ENCODE data around the gene ACSS1.
A peak's percentile ranks its signal among the peaks of the same experiment; 100 is the strongest.

ACSS1 gene

GRCh38 chr20:24992487-24993205 lies 65.3 kb downstream of the ACSS1 start, which contains the start of gene APMAP:
APMAP (minus strand) TSS chr20:24992751; CDS start chr20:24992688, 63 bp downstream.
- peak; percentile 92 to 95 for DNase-seq

- no peak for DNase-seq
Measured at GRCh38 chr20:24991897-24992486, 65.9 kb downstream of the ACSS1 start.

GRCh38 chr20:24990810-24991252 lies 67.1 kb downstream of the ACSS1 start:
- DNase-seq = no peak

GRCh38 chr20:24989162-24989561 lies 68.8 kb downstream of the ACSS1 start:
- no peak for DNase-seq

GRCh38 chr20:24987873-24988835 lies 69.8 kb downstream of the ACSS1 start:
- DNase-seq = no peak

GRCh38 chr20:24987244-24987643 lies 70.7 kb downstream of the ACSS1 start:
- no peak for DNase-seq

GRCh38 chr20:24986436-24987015 lies 71.4 kb downstream of the ACSS1 start:
- DNase-seq = no peak

- DNase-seq = no peak
Measured at GRCh38 chr20:24985802-24986201, 72.1 kb downstream of the ACSS1 start.

GRCh38 chr20:24984961-24985640 lies 72.8 kb downstream of the ACSS1 start:
- DNase-seq = no peak

- DNase-seq = no peak
Measured at GRCh38 chr20:24983896-24984295, 74.0 kb downstream of the ACSS1 start.

- DNase-seq = no peak
Measured at GRCh38 chr20:24981790-24982189, 76.1 kb downstream of the ACSS1 start.

GRCh38 chr20:24981282-24981681 lies 76.7 kb downstream of the ACSS1 start:
- no peak for DNase-seq

GRCh38 chr20:24980291-24981053 lies 77.5 kb downstream of the ACSS1 start:
- no peak for DNase-seq

GRCh38 chr20:24979036-24979960 lies 78.6 kb downstream of the ACSS1 start:
- no peak for DNase-seq

- DNase-seq = no peak
Measured at GRCh38 chr20:24978513-24978912, 79.4 kb downstream of the ACSS1 start.

GRCh38 chr20:24977797-24978196 lies 80.1 kb downstream of the ACSS1 start:
- DNase-seq = no peak

GRCh38 chr20:24977336-24977735 lies 80.6 kb downstream of the ACSS1 start:
- no peak for DNase-seq

GRCh38 chr20:24972341-24972740 lies 85.6 kb downstream of the ACSS1 start:
- no peak for DNase-seq

- no peak for DNase-seq
Measured at GRCh38 chr20:24971376-24972101, 86.4 kb downstream of the ACSS1 start.

- DNase-seq = no peak
Measured at GRCh38 chr20:24970754-24971153, 87.2 kb downstream of the ACSS1 start.

Data from NCI-H446 (cell line).